GM21786 (cell line): ENCODE data around the gene RFX1.

ENCODE experiments used
- ATAC-seq: cut with Tn5 transposase; IDR thresholded peaks from one replicate; pipeline ENCODE4 v1.9.1; 2021; ENCODE audit not compliant: unreplicated experiment

Gene RFX1

DNA sequence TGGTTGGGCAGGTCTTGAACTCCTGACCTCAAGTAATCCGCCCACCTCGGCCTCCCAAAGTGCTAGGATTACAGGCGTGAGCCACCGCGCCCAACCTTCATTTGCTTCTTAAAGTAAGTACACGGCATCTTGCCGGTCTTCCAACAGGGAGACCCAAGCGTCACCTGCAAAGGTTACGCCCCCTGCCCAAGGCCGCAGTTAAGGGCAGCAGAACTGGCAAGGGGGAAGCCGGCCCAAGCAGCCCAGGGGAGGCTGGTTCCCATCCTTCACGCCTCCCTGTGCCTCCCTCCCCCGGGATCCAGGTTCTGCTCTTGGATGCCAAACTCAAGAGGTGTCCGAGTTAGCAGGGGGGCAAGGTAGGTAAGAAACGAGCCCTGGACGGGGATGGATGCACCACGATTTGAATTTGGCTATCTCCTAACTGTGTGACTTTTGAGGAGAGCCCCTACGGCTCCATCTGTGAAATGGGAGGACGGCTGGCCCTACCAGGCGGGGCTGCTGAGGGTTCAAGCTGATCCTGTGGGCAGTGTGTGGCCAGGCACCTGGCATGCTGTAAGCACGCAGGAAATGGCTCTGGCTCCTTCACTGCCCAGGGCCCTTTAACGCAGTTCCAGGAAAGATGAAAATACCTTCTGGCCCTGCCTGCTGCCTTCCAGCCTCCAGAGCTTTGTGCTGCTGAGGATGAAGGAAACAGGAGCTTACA is 9.0 kb downstream of the RFX1 start:
- no peak for ATAC-seq

DNA sequence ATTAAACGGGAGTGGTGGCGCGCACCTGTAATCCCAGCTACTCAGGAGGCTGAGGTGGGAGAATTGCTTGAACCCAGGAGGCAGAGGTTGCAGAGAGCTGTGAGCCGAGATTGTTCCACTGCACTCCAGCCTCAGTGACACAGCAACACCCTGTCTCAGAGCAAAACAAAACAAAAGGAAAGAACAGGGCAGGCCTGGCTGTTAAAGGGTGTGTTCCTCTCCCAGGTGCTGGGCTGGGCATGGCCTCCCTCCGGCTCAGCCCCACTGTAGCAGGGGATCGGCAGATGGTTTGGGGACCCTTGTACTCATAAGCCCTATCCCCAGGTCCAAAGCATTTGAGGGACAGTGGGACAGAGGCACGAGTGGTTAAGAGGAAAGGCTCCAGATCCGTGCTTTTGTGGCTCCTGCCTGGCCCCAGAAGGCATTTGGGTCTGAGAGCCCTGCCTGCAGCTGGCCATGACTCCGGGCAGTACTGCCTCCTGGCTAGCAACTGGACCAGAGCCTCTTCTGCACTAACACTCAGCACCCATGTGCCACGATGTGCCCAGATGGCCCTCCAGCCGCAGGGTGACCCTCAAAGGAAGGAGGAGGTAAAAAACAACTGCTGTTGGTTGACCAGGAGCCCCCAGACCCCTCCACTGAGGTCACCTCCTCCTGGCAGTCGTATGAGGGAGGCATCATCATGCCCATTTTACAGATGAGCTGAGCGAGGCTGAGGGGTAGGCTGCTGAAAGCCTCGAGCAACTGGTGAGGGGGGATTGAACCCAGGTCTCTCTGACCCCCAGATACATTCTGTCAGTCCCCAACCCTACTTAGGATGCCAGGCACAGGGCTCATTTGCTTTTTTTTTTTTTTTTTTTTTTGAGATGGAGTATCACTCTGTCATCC is 10.0 kb downstream of the RFX1 start:
- ATAC-seq, result no peak

DNA sequence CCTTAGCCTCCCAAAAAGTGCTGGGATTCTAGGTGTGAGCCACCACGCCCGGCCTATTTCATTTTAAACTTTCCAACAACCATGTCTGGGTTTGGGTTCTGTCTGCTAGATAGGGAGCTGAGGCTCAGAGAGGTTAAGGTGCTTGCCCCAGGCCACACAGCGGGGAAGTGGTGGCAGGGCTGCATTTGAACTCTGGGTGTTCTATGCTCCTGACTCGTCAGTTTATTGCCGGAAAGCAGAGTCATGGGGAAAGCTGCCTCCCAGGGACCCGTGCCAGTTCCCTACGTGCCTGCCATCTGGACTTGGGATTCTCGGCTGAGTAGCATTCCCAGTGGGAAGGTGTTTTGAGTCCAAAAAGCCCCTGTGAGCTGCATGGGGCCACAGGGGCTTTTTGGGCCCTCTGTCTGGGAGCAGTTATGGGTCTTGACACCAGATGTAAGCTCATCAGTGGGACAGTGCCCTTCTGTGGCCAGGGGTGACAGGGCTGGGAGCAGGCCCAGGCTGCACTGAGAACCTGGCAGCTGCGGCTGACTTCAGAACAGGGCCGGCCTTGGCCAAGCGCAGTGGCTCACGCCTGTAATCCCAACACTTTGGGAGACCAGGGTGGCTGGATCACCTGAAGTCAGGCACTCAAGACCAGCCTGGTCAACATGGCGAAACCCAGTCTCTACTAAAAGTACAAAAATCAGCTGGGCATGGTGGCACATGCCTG is 10.9 kb downstream of the RFX1 start:
- ATAC-seq, result no peak

DNA sequence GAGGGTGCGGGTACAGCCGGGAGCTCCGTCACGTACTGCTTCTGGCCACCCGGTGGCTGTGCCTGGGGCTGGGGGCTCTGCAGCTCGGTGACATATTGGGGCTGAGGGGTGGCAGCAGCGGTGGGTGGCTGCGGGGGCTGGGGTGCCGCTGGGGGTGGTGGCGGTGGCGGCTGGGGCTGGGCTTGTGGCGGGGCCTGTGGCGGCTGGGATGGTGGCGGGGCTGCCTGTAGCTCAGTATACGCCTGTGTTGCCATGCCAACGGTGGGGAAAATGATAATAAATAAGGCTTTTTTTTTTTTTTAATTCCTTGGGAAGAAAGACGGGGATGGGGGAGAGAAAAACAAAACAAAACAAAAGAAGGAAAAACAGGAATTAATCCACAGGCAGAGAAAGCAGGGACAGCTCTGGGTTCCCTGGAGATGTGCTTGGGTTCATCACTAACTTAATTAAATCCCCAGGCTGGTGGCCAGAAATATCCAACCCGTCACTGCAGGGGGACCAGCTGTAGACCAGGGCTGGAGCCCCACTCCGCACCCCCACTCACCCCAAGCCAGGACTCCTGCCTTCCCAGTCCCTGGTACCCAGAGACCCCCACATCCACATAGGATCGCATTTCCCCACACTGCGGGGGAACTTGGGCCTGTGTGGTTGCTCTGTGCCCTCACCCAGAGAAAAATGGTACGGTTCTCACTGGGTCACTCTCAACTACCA is 12.4 kb downstream of the RFX1 start:
- no peak for ATAC-seq

DNA sequence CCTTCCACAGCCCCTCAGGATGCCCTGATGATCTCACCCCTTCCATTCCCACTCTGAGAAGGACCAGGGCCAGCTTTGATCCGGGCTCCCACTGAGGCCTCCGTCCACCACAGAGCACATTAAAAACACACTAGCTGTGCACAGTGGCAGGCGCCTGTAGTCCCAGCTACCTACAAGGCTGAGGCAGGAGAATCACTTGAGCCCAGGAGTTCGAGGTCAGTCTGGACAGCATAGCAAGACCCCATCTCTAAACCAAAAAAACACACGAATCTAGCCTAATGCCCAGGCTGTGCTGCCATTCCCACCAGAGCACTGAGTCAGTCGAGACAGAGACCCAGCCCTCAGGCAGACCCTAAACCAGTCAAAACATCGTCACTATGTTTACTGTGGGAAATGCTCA is 14.1 kb downstream of the RFX1 start:
- no peak for ATAC-seq

DNA sequence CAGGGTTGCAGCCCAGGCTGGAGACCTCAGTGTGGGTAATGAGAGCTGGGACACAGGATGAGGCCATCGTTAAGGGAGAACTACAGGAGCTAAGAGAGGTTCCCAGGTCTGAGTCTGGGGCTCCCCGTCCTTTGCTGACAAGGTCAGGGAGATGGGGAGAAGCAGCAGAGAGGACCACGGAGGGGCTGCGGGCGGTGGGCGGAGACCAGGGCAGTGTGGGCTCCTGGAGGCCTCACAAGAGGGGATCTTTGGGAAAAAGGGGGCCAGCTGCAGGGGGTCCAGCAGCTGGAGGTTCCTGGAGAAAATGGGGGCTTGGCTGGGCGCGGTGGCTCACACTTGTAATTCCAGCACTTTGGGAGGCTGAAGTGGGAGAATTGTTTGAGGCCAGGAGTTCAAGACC is 16.0 kb downstream of the RFX1 start:
- ATAC-seq, result no peak

DNA sequence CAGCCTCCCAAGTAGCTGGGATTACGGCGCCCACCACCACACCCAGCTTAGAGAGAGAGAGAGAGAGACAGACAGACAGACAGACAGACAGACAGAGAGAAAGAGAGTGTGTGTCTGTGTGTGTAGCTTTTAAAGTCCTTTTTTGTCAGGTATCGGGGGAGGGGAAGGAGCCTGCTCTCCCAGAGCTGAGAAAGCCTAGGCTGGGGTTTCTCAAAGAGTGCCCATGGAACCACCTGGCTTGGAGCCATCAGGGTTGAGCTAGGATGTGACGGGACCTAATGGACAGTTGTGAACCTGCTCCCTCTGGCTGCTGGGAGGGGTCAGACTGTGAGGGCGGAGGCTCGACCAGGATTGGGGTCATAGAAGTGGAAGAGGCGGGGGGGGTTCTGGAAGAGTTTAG is 16.6 kb downstream of the RFX1 start:
- ATAC-seq, result no peak

DNA sequence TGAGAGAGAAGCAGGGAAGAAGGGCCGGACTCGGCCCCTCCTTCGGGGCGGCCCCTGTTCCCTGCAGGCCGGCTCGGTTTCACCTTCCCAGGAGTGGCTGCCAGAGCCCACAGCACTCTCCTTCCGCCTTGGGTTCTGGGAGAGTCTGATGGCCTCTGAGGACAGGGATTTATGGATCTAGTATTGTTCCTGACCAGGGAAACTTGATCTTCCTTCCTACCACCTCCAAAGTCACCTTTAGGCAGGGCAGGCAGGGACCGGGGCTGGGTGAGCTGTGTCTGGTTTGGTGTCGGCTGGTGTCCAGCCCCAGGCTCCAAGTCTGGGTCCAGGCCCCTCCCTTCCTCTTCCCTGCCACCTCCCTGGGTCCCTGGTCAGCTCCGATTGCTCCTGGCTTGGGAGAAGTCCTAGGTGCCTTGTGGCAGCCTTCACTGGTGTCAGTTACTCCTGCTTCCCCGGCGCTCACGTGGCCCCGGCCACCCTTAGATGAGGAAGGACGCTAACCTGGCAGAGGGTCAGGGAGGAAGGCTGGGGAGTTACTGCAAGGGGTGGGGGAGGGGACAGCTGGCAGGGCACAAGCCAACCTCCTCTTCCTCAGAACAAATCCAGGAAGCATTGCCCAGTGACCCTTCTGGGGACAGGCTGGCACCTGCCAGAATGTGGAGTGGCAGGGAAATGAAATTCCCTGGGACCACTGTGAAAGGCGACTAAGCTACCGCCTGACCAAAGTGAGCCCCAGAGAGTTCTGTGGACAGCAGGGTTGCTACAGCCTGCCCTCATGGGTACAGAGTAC is 18.8 kb downstream of the RFX1 start:
- no peak for ATAC-seq

DNA sequence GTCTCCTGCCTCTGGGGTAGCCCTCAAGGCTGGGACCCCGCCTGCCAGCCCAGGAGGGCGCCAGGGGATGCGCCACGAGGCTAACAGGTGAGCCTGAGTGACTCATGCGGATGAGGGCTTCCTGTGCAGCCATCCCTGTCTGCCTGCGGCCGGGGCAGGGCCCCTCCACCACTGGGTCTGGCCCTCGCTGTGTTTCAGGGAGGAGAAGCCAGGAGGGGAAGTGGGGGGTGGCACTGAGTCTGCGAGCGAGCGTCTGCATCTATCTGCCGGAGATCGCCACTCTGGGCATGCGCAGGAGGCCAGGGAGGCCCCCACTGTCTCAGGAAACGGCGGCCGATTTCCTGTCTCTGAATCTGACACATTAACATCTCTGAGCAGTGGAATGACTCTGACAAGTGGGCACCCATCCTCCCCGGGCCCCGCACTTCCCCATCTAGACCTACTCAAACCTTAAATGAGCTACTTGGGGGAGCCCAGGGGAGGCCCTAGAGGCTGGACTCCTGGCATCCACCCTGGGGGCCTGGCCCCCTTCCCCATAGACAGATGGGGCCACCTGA is 19.7 kb downstream of the RFX1 start:
- ATAC-seq, result peak; percentile 82

DNA sequence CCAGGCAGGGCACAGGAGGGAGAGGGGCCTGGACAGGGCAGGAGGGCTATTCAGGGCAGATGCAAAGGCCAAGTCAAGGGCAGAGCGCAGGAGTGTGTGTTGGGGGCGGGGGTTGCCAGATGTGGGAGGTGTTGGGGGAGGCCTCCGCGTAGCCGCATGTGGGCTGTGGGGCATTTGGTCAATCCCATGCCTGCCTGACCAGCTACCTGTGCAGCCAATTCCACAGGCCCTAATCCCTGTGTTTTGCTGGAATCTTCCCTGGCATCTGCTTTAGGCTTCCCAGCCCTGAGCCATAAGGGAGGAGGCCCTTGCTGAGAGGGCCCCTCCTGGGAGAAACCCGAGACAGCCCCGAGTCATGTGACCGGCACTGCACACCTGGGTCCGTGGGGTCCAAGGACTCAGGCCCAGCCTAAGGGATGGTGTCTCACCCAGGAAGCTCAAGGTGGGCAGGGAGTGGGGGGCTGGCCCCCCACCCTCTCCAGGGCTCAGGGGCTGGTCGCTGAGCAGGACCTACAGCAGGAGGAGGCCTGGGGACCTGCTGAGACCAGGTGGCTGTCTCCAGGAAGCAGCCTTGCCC is 20.3 kb downstream of the RFX1 start:
- ATAC-seq, result peak; percentile 23

DNA sequence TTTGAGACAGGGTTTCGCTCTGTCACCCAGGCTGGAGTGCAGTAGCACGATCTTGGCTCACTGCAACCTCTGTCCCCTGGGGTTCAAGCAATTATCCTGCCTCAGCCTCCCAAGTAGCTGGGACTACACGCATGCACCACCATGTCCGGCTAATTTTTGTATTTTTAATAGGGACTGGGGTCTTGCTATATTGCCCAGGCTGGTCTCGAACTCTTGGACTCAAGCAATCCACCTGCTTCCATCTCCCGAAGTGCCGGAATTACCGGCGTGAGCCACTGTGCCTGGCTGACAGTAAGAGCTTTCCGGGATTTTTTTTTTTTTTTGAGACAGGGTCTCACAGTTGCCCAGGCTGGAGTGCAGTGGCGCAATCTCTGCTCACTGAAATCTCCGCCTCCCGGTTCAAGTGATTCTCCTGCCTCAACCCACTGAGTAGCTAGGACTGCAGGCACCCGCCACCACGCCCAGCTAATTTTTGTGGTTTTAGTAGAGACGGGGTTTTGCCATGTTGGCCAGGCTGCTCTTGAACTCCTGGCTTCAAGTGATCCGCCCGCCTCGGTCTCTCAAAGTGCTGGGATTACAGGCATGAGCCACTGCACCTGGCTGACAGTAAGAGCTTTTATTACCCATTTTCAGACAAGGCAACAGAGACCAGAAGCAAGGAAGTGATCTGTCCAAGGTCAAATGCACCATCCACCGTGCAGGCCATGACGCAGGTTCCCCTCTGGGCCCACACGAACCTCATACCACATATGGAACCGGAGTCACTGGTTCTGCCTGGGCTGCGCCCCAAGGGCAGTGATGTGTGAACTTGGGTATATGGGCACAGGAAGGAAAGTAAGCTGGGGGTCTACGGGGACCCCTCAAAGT is 21.0 kb downstream of the RFX1 start:
- ATAC-seq, result no peak

DNA sequence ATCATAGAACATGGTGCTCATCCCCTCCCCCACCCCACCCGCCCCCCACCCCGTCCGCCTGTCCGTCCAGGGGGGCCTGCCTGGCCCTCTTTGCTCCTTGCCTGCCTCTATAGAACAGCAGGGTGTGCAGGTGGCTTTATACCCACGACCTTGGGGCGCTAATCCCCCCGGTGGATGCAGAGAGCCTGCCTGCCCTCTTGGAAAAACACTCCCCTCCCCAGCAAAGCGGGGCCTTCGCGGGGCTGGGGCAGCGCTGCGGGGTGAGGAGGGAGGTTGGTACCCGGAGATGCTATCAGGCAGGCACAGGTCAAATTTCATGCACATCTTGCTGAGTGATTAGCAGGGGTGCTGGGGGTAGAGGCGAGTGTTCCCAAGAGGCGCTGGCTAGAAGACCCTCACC is 21.9 kb downstream of the RFX1 start:
- no peak for ATAC-seq

DNA sequence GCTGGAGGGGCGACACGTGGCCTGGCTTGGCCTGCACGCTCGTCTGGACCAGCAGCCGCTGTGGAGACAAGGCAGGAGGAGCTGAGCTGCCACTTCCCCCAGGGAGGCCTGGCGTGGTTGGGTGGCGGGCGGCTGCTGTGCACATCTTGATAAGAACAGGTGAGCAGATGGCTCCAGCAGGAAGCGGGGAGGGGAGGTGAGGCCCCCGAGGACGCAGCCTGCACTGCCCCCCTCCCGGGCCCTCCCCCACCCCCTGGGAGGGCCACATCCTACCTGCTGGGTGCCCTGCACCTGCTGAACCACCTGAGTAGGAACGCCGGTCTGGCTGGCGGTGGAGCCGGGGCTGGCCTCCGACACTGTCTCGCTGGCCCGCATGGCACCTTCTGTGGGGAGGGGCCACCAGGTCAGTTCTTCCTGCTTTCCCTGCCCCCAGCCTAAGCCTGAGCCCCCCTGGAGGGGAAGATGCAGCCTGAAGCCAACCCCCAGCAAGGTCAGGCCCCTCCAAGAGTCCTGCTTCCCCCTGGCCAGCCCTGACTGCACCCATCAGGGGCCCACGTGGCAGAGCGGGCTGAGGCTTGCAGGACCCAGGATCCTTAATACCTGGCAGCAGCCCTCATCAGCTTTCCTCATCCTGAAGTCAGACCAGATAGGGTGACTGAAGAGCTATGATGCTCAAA is 22.8 kb downstream of the RFX1 start:
- no peak for ATAC-seq

DNA sequence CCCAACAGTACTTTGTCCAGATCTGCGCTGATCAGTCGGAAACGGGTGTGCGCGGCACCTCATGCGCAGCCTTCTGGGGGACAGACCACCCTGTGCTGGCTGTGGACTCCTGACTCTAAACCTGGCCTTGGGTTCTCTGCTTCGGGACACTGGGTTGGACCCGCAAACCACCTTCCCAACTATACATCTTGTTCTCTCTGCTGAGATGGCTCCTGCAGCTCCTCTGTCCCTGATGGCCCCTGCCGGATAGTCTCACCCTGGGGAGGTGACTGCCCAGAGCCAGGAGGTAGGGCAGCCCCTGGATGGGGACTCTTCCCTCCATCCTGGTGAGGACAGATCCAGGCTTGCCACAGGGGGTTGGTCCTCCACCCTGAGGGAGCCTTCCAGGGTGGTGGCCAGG is 23.3 kb downstream of the RFX1 start:
- no peak for ATAC-seq

DNA sequence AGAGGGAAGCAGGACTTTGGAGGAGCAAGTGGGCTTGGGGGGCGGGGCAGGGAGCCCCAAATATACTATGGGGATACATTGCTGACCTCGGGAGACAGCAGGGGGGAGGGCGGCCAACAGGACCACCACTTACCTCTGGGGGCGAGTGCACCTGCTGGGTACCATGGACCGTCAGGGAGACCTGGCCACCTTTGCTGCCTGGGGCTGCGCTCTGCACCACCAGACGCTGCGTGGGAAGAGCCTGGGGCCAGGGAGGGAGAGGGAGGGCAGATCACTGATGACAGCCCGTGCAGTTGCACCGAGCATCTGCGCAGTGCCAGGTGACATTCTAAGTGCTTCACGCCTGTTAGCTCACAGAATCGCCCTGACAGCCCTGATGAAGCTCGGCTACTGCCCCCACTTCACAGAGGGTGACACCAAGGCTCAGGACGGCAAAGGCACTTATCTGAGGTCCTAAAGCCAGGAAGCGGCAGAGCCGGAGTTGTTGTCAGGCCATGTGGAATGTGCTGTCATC is 24.1 kb downstream of the RFX1 start:
- no peak for ATAC-seq

DNA sequence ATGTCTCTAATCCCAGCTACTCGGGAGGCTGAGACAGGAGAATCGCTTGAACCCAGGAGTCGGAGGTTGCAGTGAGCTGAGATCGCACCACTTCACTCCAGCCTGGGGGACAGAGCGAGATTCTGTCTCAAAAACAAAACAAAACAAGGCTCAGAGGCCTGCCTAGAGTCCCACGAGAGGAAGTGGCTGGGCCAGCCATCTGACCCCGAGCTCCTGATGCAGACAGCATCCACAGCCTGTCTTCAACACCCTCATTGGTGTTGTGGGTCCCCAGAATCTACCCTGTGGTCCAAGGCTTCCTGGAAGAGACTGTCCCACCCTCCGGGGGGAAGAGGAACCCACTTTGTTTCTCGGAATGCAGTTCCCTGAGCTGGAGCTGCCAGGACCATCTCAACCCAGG is 24.7 kb downstream of the RFX1 start:
- ATAC-seq, result no peak

DNA sequence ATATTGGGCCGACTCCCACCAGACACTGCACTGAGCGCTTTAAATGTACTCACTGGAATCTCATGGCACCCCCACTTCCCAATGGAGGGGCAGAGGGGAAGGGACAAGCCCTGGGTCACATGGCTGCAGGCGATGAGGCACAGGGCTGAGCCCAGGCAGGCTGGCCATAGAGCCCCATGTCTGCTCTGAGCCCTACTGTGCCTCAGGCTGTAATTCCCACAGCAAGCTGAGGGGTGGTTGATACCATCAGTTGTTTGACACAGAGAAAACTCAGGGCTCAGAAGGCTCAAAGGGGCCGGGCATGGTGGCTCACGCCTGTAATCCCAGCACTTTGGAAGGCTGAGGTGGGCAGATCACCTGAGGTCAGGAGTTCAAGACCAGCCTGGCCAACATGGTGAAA is 25.1 kb downstream of the RFX1 start:
- ATAC-seq, result no peak

DNA sequence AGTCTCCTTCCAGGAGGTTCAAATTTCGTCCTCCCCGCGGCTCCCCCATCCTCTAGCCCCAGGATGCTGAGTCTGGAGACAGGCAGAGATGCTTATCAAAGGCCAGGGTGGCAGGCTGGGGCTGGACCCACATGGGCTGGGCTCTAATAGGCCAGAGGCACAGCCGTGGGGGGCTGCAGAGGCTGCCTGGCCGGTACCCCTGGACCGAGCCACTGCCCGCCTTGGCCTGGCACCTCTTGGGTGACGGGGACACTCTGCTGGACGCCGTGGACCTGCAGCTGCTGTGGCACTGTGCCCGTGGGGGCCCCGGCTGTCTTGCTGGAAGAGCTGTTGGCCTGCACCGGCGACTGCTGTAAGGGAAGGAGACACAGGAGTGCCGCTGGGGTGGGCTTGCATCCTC is 25.8 kb downstream of the RFX1 start:
- ATAC-seq, result no peak
